Bronchial epithelial cell (primary cell): Measurements from ENCODE around the gene B3GAT2. TPM values are rescaled to one million over a fixed set of nuclear protein-coding genes. Genes with fewer than 3 reads are reported as not detected.

Source experiments
- DNase-seq: peaks from one replicate; pipeline ENCODE4 v3.0.0-alpha.2; 2010; ENCODE audit warnings: low read depth
- FAIRE-seq: peaks from 2 replicates; lab custom pipeline; 2011; peaks lifted over from hg19 to GRCh38; lab: Jason Lieb, UNC
- H3K27me3 ChIP-seq: 2 replicates; pipeline ENCODE4 v1.5.1; 2011; ENCODE audit warnings: low read length; ENCODE audit not compliant: control insufficient read depth, insufficient read depth
- H3K36me3 ChIP-seq: 2 replicates; pipeline ENCODE4 v1.5.1; 2011; ENCODE audit warnings: low read length; ENCODE audit not compliant: control insufficient read depth, insufficient read depth
- H3K4me3 ChIP-seq: 2 replicates; pipeline ENCODE4 v1.5.1; 2011; ENCODE audit warnings: mild to moderate bottlenecking, low read depth, low read length, control low read depth
- total RNA-seq: library from RNA; depleted of rRNA; stranded (reverse); fragments of >200 nt; gene quantifications from 2 replicates; pipeline ENCODE4 v1.2.1, GENCODE V29; 2014
- TF ChIP-seq, protein P1 (sequence below): IDR thresholded peaks from 2 replicates; pipeline ENCODE4 v1.5.1; 2011; ENCODE audit warnings: mild to moderate bottlenecking, moderate library complexity, low read length, control low read depth, inconsistent platforms; ENCODE audit not compliant: insufficient read depth, severe bottlenecking

The B3GAT2 gene
- total RNA-seq, 1 donor from 2014 or later = under 0.01 TPM

- TF ChIP-seq, protein P1, sequence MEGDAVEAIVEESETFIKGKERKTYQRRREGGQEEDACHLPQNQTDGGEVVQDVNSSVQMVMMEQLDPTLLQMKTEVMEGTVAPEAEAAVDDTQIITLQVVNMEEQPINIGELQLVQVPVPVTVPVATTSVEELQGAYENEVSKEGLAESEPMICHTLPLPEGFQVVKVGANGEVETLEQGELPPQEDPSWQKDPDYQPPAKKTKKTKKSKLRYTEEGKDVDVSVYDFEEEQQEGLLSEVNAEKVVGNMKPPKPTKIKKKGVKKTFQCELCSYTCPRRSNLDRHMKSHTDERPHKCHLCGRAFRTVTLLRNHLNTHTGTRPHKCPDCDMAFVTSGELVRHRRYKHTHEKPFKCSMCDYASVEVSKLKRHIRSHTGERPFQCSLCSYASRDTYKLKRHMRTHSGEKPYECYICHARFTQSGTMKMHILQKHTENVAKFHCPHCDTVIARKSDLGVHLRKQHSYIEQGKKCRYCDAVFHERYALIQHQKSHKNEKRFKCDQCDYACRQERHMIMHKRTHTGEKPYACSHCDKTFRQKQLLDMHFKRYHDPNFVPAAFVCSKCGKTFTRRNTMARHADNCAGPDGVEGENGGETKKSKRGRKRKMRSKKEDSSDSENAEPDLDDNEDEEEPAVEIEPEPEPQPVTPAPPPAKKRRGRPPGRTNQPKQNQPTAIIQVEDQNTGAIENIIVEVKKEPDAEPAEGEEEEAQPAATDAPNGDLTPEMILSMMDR = no peak
- DNase-seq (peak; percentile 9), FAIRE-seq (no peak)
- Histone ChIP-seq H3K4me3 (no peak overlapping the region), H3K27me3 (no peaks in the 10 kb centered on the region), H3K36me3 (no peaks in the 10 kb centered on the region)
Observed at GRCh38 chr6:70860045-70860444, 96.8 kb downstream of the B3GAT2 start.

DNA sequence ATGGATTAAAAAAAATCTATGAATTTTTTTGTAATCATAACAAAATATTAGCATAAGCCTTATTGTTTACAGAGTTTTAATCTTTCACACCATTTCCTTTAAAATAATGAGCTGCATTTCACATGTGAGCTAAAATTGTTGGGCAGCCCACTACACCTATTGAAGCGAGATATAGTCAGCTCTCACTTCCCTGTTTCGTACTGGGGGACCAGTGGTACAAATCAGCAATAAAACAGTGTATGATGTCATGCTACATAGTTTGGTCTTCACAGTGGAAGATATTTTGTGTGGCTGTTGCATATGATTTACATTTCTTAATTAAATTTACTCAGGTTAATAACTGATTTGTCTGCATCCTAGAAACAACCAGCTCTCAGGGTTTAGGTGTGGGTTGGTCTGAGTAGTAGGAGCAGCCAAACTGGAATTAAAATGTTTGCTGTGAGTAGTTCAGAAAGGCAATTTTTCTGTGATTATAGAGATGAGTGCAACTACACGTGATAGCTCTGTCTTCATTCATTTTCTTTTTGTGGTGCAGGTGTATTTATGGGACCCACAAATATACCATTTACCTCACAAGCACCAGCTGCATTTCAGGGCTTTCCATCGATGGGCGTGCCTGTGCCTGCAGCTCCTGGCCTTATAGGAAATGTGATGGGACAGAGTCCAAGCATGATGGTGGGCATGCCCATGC lies 99.3 kb downstream of the B3GAT2 start:
- TF ChIP-seq, protein P1 = no peak
- FAIRE-seq (no peak), DNase-seq (no peak)
- no peak overlapping the region for H3K4me3 ChIP-seq
- no peaks in the 10 kb centered on the region for H3K27me3 ChIP-seq
- no peaks in the 10 kb centered on the region for H3K36me3 ChIP-seq

- Histone ChIP-seq H3K36me3 (no peaks in the 10 kb centered on the region), H3K4me3 (no peak overlapping the region), H3K27me3 (no peaks in the 10 kb centered on the region)
- DNase-seq (no peak), FAIRE-seq (no peak)
- TF ChIP-seq, protein P1 = no peak
Observed at GRCh38 chr6:70852667-70853246, 104.1 kb downstream of the B3GAT2 start.

- no peak overlapping the region for H3K4me3 ChIP-seq
- no peaks in the 10 kb centered on the region for H3K27me3 ChIP-seq
- no peak for DNase-seq
- TF ChIP-seq, protein P1 = no peak
- no peak for FAIRE-seq
- no peaks in the 10 kb centered on the region for H3K36me3 ChIP-seq
Observed at GRCh38 chr6:70849348-70850069, 107.4 kb downstream of the B3GAT2 start.

DNA sequence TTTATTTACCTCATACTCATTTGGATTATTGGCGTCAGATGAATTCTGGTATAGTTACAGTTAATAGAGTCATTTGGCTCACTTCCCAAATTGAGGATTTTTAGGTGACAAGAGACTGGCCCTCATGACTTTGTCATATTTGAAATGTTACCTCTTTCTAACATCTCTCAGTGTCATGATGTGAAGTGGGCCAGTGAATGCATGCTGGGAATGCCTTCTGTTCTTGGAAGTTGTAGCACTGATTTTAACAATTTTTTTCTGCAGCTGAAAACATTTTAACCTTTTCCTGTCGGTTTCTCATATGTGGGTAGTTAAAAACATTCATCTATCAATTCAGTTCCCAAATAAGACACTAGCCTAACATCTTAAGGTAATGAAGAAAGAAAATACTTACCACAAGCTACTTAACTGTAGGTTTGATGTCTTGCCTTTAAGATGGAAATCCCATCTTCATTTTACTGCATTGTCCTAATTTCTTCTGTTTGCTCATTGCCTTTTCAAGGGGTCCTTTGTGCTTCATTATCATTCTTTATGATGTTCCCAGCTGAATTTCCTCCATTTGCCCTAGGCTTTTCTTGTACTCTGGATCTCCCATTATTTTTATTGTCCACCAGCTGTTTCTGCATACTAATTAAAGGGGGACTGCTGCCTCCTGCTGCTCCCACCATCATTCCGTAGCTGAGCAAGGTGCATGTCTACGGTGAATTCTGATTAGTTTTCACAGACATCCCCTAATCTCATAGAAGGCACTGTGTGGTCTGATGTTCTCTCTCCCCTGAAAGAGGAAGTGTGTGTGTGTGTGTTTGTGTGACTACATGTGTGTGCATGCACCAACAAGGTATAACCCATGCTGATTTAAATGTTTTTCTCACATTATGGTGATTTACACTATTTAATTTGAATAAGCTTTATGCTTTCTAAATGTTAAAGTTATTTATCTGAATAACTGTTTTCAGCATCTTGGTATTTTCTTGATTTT lies 109.5 kb downstream of the B3GAT2 start:
- H3K27me3 ChIP-seq = no peaks in the 10 kb centered on the region
- no peak for FAIRE-seq
- no peak for DNase-seq
- TF ChIP-seq, protein P1 = no peak
- no peak overlapping the region for H3K4me3 ChIP-seq
- H3K36me3 ChIP-seq = no peaks in the 10 kb centered on the region
